ENCODE measurements around the gene MKX.

DNA sequence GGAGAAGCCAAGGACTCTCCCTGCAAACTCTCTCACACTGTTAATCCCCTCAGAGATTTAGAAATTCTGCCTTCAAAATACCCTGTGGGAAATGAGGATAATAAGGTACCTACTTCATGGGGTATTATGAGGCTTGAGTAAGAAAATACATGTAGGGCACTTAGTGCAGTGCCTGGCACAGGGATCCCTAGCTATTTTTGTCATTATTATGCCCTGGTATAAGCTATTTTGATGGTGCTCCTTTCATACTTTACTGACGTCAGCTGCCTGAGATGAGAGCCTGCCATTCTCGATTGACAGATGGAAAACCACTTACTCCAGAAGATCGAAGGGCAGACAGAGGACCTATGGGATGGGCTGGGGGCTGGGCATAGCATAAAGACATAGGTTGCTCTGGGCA is 30.1 kb downstream of the MKX start:
- TF ChIP-seq, protein P1, sequence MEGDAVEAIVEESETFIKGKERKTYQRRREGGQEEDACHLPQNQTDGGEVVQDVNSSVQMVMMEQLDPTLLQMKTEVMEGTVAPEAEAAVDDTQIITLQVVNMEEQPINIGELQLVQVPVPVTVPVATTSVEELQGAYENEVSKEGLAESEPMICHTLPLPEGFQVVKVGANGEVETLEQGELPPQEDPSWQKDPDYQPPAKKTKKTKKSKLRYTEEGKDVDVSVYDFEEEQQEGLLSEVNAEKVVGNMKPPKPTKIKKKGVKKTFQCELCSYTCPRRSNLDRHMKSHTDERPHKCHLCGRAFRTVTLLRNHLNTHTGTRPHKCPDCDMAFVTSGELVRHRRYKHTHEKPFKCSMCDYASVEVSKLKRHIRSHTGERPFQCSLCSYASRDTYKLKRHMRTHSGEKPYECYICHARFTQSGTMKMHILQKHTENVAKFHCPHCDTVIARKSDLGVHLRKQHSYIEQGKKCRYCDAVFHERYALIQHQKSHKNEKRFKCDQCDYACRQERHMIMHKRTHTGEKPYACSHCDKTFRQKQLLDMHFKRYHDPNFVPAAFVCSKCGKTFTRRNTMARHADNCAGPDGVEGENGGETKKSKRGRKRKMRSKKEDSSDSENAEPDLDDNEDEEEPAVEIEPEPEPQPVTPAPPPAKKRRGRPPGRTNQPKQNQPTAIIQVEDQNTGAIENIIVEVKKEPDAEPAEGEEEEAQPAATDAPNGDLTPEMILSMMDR (IDR thresholded peaks at IDR 0.05): no peak
- no peak for TF ChIP-seq POLR2AphosphoS5 (IDR thresholded peaks at IDR 0.05)

Measured in breast epithelium (tissue), 3 donors.